ENCODE data around the gene PKMYT1.

GRCh38 chr16:2996298-2996697 is 16.1 kb upstream of the PKMYT1 start:
- TF ChIP-seq CTCF (conservative IDR thresholded peaks at IDR 0.05 in 1 of 2, IDR thresholded peaks at IDR 0.05 in 1 of 2; ENCODE audit: extremely low read depth in 1 of 2, insufficient read depth in 1 of 2, low read depth in 1 of 2, low read length in 2 of 2) = no peak
- no peak for TF ChIP-seq EZH2 (IDR thresholded peaks at IDR 0.05; ENCODE audit: borderline replicate concordance, low read length)

All from mammary epithelial cell (primary cell).